T-helper 2 cell treated with Interferon-gamma antibody and Interleukin-4, amounts not matched to agents 100 ng/mL and 5 ng/mL, for 36 hours (primary cell): ENCODE results near the gene EPSTI1. TPM values are rescaled to one million over a fixed set of nuclear protein-coding genes. Genes with fewer than 3 reads are reported as not detected.

Experiments
- intact Hi-C: fragments of 100-400 bp; cut with micrococcal nuclease; formaldehyde crosslinking; loops from one replicate; pipeline ENCODE4 v1.15.1; 2023
- total RNA-seq: library from RNA; stranded (reverse); gene quantifications from 2 replicates; pipeline ENCODE4 v1.2.3, GENCODE V29; 2022

Gene EPSTI1
- total RNA-seq, 1 donor from 2014 or later, result 56.0 TPM

DNA sequence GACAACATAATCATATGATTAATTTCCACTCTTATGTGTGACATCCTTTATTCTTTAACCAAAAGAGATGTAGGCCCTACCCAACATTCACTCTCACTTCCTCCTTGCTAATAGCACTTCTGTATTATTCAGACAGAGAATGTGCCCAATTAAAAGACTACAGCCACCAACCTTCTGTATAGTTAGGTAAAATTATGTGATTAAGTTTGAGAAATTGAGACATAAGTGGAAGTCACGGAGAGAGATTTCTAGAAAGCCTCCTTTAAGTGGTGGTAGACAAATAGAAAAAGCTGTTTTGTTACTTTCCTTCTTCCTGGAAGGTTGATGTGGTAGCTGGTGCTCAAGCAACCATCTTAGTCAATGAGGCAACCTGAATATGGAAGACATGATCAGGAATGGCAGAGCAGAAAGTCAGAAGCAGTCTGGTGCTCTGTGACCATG lies 14.8 kb downstream of the EPSTI1 start:
- intact Hi-C loops, result loop anchor here (10.0 kb wide), 1 partner anchor 98 kb away; no protein-coding TSS in a partner anchor

- intact Hi-C loops, result loop anchor here (10.0 kb wide), 1 partner anchor 99 kb away; no protein-coding TSS in a partner anchor
Observed at GRCh38 chr13:42976066-42976465, 16.0 kb downstream of the EPSTI1 start.

DNA sequence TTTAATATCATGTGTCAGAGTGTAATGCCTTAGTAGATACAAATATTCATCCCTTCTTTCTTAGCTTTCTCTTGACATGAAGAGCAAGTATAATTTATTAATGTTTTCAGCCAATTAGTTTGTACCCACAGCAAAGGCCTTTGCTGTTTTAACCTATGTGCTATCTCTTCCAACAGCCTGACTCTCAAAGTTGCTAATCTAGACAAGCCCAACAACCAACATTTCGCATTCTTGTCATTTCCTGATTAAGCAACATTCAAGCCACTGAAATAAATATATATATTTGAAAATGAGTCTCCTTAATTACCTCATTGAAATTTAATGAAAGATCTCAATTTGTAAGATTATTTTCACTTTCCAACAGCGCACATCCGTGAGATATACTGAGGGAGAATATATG lies 18.5 kb downstream of the EPSTI1 start:
- intact Hi-C loops, result loop anchor here (5.0 to 10.0 kb wide), 3 partner anchors 101 to 899 kb away; no protein-coding TSS in a partner anchor

DNA sequence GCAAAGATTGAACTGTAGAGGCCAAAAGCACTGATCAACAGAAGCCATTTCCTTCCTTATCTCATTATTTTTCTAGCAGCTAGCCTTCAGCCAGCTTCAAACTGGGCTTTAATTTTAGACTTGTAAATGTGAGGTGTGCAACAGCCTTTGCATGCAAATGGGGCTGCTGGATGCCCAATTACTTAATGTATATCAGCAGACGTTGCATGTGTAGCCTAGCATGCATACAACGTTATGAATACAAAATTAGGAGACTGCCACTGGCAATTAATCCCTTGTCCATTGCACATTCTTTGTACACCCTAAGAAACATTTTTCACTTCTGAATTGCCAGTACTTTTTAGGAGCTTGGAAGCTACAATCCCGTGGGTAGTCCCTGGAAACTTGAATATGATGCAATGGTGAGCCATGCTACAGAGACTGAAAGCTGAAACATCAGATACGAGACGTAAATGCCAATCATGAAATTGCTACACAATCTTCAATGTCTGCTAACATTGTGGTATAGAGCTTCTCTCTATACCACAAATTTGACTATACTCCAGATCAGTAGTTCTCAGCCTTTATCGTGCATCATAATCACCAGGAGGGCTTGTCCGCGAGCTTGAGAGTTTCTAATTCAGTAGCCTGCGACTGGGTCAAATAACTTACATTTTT lies 20.2 kb downstream of the EPSTI1 start:
- intact Hi-C loops, result loop anchor here (5.0 to 10.0 kb wide), 3 partner anchors 103 to 900 kb away; no protein-coding TSS in a partner anchor

DNA sequence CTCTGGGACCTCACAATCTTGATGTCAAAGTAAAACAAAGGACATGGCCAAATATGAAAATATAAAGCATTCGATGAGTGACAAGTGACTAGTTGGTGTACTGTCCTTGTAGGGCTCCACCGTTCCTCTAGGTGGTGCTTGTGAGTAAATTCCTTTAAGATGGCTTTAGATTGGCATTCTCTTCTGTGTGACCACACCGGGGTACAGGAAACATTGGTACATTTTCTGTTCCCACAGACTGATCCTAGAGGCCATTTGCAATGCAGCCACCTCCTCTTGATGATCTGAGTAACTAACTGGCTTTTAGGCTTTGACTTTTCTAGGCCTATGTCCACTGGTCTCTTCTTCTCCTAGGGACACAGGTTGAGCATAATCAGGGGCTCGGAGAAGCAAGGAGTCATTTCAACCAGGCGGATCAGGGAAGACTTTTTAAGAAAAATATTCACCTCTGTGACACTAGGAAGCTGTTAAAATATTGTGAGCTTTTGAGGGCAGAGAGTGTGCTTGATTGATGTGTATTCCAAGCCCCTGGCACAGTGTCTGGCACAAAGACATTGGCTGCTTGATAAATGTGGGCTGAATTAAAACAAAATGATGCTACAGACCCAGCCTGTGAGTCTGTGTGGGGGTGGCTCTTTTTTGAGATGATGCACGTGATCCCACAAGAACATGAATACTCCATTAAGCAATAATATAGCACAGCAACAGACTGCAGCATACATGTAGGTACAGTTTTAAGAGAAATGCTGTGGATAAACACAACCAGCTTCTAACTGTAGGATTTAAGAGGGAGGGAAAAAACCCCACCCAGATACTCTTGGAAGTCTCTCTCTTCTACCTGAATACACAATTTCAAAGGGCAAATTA lies 21.0 kb downstream of the EPSTI1 start:
- intact Hi-C loops, result loop anchor here (1.0 to 10.0 kb wide), 5 partner anchors 19 to 901 kb away; partner anchors contain the start of gene DNAJC15

GRCh38 chr13:42969565-42970172 lies 22.4 kb downstream of the EPSTI1 start:
- intact Hi-C loops, result loop anchor here (1.0 to 10.0 kb wide), 5 partner anchors 21 to 903 kb away; partner anchors contain the start of gene DNAJC15

- intact Hi-C loops, result no loop called here
Observed at GRCh38 chr13:42968906-42969305, 23.1 kb downstream of the EPSTI1 start.

DNA sequence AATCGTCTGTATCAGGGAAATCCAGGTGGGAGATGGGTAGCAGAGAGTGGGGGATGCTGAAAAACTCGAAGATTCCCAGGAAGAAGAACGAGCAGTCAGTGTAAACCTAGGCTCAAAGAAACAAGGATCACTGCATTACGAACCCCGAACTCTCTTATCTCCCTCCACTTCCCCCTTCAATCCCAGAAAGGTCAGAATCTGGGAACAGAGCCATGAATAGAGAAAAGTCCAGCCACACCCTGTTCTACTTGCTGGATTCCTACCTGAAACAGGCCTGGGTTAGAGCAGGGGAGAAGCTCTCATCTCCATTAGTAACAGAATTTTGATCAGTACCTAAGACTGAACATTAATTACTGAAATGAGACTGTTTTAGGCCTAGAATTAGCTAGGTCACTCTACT lies 24.4 kb downstream of the EPSTI1 start:
- intact Hi-C loops, result no loop called here

- intact Hi-C loops, result no loop called here
Observed at GRCh38 chr13:42965281-42965680, 26.8 kb downstream of the EPSTI1 start.

DNA sequence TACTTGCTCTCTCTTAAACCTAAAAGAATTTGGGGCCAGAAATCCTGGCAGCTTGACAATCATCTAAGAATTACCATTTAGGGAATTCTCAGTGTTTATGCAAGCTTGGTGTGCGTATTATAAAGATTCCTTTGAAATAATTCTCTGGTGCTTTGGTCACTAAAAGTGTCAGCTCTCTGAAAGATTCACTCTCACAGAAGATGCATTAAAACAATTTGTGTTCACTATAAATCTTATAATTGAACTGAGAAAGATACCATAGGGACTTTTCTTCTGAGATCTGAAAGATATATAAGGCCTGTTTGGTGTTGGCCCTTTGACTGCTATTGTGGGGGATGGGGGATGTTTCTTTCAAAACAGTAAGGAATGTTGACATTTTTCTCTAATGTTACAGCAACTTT lies 27.3 kb downstream of the EPSTI1 start:
- intact Hi-C loops, result no loop called here

DNA sequence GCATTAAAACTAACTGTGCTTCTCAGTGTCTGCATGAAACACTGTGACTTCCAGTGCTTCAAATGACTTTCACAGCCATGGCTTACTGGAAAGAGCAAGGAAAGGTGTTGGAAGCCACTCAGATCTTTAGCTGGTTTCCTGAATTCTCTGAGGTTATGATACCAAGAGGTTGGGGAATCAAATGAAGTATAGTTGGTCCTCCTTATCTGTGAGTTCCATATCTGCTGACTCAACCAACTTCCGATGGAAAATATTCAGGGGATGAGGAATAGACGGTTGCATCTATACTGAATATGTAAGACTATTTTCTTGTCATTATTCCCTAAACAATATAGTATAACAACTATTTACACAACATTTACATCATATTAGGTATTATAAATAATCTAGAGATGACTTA lies 32.4 kb downstream of the EPSTI1 start:
- intact Hi-C loops, result no loop called here

DNA sequence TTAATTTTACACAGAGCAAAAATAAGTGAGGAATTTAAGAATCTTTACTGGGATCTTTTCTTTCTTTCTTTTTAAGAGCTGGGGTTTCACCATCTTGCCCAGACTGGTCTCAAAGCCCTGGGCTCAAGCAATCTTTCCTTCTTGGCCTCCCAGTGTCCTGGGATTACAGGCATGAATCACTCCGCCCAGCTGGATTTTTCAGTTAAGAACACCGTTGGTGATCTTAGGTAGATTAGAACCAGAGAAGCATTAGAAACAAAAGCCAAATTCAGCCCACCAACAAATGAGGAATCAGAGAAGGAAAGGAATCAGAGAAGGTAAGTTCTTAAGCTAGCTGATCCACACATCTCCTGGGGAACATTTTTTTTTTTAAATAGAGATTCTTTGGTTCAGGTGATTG lies 34.2 kb downstream of the EPSTI1 start:
- intact Hi-C loops, result no loop called here

- intact Hi-C loops, result no loop called here
Observed at GRCh38 chr13:42950181-42950580, 41.9 kb downstream of the EPSTI1 start.

GRCh38 chr13:42947925-42948324 lies 44.1 kb downstream of the EPSTI1 start:
- intact Hi-C loops, result no loop called here

GRCh38 chr13:42946927-42947326 lies 45.1 kb downstream of the EPSTI1 start:
- intact Hi-C loops, result no loop called here

DNA sequence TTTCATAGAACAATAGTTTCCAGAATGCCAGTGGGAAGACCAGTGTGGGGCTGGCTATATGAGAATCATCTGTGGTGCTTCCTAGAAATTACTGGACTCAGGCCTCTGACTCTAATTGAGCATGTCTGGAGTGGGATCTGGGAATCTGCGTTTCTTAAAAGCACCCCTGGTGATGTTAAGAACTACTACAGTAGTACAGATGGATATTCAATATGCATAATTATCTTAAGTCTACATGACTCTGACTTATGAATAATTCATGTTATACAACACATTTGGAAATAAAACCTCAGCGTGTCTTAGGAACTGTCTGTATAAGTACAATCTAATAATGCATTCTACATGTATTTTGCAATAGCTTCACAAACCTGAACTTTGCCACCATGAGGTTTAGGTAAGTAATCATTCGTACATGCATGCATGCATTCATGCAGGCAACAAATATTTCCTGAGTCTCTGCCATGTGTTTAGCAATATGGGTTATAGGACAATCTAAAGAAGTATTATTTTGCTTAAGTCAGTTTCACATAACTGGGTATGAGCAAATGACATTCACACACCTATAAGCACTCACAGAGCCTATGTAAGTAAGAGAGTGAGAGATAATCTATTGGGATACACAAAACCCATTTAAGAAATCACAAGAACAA lies 62.0 kb downstream of the EPSTI1 start:
- intact Hi-C loops, result no loop called here

DNA sequence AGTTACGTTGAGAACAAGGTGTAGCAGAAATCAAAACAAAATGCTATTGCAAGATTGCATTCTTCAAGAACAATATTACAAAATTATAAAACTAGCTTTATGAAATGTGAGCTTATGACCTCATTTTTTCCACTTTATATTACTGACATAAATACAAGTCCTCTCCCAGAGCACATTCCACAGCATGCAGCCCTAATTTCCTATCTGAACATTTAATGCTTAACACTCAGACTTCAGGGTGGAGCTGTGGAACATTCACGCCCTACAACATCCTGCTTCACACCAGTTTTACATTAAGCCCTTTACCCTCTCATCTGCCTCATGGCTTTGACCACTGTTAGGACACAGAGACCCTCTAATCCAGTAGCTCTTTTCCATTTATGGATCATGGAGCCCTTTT lies 65.5 kb downstream of the EPSTI1 start:
- intact Hi-C loops, result no loop called here

DNA sequence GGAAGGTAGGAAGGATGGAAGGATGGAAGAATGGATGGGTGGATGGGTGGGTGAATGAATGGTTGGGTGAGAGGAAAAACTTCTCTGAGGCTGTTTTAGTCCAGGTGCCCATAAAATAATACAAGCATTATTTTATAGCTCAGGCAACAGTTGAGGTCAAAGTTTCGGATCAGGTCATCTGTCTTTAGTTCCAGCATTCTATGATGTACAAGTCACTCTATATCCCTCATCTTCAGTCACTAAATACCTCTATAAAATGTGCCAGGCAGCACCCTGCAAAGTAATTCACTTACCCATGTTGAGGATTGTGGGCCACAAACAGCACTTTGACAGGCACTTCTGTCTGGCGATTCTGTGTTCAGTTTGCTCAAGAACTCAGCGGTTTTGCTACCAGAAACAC lies 66.0 kb downstream of the EPSTI1 start:
- intact Hi-C loops, result no loop called here

DNA sequence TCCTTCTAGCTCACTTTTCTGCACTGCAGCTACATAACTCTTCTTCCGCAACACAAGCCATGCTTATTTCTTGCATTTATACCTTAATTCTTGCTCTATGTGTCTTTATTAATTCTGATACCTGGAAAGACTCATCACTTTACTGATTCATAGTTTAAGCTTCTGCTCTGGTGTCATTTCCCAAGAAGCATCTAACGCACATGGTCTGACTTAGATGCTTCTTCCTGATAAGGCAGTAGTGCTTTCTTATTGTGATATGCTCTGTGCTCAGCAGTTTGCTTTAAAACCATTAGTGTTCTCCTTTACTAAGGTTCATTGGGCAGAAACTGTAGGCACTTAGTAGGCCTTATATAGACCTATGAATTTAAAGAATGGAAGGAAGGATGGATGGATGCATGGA lies 66.4 kb downstream of the EPSTI1 start:
- intact Hi-C loops, result no loop called here

DNA sequence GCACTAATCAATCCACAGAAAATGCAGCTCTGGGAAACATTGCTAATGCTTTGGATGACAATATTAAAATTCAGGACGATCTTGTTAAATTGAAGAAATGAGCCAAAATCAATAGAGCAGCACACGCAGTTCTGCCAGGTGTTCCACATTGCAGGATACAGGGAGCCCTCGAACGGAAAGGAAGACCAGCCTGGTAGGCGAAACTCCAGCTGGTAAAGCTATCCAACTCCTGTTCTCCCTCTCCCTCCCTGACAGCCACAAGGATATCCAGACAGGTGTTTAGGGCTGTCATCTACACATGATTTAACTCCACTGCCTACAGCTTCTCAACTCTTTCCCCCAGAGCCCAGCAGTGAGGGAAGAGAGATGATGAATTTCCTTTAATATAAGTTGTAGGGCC lies 67.7 kb downstream of the EPSTI1 start:
- intact Hi-C loops, result no loop called here

DNA sequence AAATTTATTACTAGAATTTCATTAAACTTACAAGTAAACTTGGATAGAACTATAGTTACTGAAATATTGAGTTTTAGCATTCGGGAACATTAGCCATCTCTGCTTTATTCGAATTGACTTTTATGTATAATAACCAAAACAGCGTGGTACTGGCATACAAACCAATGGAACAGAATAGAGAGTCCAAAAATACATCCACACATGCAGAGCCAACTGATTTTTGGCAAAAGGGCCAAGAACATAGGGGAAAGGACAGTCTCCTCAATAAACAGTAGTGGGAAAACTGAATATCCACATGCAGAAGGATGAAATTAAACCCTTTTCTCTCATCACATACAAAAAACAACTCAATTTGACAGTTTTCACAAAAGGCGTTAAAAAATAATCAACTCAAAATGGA lies 84.3 kb downstream of the EPSTI1 start:
- intact Hi-C loops, result no loop called here
